Lung microvascular endothelial cell (primary cell): ENCODE results near the gene KIAA1671. TPM values are rescaled to one million over a fixed set of nuclear protein-coding genes. Genes with fewer than 3 reads are reported as not detected.
A peak's percentile ranks its signal among the peaks of the same experiment; 100 is the strongest.

Source experiments
- DNase-seq, 2 donors: peaks; one replicate each; pipeline versions ENCODE4 v3.0.0 to v3.0.0-alpha.2; 2010; ENCODE audit warnings: low read depth in 2 of 2
- total RNA-seq: library from RNA; depleted of rRNA; stranded (reverse); fragments of >200 nt; gene quantifications from 2 replicates; pipeline ENCODE4 v1.2.1, GENCODE V29; 2014

Gene KIAA1671
- total RNA-seq, 1 donor from 2014 or later: 29.6 TPM

DNA sequence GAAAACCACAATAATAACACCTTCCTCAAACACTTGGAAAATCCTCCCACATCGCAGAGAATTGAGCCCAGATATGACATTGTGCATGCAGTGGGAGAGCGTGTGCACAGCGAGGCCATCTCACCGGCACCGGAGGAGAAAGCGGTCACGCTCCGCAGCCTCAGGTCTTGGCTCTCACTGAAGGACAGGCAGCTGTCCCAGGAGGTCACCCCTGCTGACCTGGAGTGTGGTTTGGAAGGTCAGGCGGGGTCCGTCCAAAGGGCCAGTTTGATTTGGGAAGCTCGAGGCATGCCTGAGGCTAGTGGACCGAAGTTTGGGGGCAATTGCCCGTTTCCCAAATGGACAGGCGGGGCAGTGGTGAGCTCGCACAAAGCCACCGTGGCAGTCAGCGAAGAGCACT is 86.7 kb downstream of the KIAA1671 start:
- DNase-seq: no peak

DNA sequence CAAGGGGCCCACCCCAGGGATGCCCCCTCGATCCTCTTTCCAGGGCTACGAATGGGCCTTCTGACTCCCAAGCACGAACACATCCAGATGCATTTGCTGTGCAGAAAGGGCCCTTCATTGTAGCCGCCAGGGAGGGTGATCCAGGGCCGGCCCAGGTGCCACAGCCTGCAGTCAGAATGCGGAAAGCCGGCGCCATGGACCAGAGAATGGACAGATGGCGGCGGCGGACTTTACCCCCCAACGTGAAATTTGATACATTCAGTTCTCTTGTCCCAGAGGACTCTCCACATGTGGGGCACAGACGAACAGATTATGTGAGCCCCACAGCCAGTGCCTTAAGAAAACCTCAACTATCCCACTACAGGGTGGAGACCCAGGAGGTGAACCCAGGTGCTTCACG is 87.2 kb downstream of the KIAA1671 start:
- no peak for DNase-seq

DNA sequence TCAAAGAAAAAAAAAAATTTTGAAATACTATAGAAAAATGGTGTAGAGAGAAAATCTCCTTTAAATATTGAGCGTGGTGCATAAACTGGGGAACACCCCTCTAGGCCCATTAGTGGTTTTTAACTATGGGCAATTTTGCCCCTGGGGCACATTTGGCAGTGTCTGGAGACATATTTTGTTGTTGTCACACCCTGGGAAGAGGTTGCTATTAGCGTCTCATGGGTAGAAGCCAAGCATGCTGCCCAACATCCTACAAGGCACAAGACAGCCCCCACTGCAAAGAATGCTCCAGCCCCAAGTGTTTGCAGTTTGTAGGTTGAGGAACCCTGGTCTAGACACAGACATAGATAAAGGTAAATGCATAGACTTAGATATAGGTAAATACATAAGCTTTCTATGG is 92.6 kb downstream of the KIAA1671 start:
- no peak for DNase-seq

DNA sequence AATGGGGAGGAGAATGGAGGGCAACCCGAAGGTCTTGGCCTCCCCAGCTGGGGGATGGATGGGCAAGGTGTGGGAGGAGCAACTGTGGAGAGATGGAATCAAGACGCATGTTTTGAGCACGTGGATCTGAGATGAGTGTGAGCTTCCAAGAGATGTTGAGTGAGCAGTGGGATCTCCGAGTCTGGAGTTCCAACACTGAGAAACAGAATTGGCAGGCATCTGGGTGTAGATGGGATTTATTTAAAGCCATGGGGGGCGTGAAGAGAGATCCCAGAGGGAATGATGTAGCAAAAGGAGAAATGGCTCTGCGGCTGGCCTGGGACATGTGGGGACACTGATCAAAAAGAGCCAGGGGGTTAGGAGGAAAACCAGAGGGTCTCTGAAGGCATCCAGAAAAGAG is 95.6 kb downstream of the KIAA1671 start:
- no peak for DNase-seq

DNA sequence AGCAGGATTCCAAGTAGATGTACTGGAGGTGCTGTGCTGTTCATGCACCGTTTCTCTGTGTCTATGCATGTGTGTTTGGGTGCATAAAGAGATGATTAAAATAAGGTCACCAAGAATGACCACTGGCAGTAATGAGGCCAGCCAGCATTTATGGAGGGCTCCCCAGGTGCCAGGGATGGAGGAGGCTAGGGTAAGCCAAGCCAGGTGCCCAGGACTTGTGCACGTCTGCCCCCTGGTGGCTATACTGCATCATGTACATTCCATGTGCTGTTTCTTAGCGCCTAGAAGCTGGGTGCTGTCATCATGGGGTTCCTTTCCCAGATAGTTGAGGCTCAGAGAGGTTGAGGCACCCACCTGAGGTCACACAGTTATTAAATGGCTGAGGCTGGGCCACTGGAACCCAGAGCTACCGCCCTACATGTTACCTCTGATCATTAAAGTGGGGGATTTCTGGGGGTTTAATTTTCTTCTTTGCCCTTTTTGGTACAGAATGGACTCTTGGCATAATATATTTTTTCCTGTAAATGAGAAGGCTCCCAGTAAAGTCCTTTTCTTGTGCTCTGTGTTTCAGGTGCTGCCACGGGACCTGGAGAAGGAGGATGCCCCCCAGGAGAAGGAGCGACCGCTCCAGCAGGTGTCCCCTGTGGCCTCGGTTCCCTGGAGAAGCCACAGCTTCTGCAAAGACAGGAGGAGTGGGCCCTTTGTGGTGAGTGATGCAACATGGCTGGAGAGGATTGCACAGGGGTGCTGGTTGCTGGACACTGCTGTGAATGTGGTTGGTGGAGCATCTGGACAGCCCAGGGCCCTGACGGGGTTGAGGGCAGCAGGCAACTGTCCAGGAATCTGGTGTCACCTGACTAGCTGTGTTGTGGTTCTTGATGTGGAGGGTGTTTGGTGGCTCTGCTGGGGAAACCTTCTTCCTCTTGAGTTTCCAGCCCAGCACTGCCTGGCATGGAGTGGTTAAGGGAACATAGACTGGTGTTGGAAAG is 96.4 kb downstream of the KIAA1671 start:
- peak; percentile 72 to 82 for DNase-seq

DNA sequence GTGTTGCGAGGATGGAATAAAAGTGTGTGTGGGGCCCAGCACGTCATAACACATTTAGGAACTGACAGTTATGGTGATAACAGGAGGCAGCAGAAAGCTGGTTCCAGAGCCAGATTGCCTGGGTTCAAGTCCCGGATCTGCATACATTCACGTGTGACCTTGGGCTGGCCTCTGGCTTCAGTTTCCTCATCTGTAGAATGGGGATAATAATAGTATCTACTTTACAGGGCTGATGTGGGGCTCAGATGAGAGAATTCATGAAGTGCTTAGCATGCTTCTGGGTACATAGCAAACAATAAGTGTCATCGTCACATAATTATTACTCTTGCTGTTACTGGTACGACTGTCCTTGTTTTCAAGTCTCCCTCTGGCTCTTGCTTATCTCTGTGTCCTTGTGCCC is 97.3 kb downstream of the KIAA1671 start:
- no peak for DNase-seq

DNA sequence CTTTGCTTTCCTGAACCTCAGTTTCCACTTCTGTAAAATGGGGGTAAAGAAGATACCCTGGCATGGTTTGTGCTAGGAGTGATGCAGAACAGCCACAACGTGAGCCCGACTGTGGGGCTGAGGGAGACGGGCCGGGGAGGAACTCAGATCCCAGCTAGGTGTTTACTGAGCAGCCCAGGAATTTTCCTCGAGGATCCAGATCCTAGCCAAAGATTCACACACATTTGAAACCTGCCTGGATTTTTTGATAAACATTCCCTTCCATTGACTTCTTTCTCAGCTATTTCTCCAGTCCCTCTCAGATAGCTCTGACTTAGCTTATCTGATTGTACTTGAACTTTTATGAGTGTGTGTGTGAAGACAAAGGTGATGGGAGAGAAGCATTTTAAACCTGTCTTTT is 98.0 kb downstream of the KIAA1671 start:
- no peak for DNase-seq

DNA sequence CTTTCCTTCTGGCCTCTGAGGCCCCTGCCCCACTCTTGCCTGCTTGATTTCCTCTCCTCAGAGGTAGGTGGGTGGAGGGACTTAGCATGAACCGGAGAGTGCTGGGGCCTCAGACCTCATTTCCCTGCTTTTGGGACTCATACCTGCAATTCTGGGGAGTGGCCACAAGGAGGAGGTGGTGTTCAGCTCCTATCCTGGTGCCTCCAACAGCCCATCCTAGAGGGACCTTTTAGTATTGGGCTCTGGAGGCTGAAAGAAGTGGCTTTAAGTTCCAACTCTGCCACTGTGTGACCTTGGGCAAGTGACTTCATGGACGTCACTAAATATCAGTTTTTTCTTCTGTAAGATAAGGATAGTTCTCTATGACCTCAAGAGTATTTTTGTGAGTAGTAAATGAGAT is 98.6 kb downstream of the KIAA1671 start:
- DNase-seq: no peak

DNA sequence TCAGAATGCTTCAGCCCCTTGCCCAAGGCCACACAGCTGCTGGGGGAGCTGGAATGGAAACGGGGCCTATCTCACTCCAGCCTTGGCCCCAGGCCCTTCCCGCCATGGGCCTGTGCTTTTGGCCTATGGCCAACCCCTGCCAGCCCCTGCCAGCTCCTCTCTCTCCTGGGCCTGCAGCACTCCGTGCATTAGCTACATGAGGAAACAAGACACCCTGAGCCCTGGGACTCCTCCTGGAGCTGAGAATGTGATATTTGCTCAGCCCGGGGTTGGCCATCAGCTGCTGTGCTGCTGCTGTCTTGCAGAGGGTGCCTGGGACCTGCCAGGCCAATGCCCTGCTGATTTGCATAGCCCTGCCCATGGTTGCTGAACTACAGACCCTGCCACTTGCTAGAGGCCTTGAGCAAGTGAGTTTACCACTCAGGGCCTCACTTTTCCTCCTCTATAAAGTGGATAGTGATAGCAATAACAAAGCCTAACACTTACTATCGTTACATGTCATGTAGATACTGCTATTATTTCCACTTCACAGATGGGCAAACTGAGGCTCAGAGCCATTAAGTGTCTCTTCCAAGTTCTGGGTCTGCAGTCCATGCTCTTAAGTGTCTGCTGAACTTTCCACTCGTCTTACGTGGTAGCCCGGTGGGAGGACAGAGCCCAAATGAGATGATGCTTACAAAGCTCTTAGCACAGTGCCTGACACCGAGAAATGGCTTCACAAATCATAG is 99.6 kb downstream of the KIAA1671 start:
- DNase-seq: no peak

DNA sequence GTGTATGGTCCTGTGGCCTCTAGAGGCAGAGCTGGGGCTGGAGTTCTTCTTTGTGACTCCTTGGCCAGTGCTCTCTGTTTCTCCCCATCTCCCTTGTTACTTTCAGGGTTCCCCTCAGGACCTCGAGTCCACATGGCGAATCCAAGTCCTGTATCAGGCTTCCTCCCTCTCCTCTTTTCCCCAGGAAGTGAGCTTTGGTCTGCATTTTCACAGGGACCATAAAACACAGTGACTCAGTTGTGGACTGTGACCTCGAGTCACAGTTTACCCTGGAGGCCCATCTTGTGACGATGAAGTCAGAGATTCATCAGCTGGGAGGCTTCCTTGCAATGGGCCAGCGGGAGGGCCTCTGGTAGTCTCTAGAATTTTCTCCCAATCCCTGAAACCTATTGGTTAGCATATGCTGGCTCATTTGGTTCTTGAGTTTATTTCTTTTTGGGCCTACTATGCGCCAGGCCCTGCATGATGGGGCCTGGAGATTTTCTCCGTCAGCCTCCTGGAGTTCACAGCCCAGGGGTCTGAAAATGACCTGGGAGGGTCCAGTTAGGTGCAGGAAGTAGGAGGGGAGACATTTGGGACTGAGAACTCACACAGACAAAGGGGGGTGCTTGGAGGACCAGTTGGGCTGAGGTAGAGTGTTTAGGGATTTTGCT is 100.8 kb downstream of the KIAA1671 start:
- DNase-seq: peak in 1 of 2 donors; percentile 33

DNA sequence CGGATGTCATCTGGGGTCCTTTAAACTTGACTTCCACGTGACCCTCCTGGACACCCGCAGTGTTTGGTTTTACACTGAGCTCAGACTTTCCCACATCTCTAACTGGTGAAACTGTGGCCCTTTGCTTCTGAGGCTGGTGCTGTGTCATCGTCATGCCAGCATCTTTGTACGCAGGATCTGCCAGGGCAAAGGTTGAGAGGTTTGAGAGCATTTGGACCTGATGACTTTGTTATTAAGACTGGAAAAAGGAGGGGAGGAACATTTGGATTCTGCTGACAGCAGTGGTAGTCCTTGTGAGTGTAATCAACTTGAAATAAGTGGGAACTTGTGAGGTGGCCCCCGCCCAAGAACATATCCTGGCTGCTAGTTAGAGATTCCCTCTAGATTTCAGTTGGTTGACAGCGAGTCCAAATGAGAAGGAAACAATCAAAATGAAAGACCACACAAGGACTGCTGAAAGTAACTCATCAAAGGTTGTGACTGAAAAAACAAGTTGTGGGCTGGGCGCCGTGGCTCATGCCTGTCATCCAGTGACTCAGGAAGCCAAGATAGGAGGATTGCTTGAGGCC is 102.5 kb downstream of the KIAA1671 start:
- peak in 1 of 2 donors; percentile 29 for DNase-seq

DNA sequence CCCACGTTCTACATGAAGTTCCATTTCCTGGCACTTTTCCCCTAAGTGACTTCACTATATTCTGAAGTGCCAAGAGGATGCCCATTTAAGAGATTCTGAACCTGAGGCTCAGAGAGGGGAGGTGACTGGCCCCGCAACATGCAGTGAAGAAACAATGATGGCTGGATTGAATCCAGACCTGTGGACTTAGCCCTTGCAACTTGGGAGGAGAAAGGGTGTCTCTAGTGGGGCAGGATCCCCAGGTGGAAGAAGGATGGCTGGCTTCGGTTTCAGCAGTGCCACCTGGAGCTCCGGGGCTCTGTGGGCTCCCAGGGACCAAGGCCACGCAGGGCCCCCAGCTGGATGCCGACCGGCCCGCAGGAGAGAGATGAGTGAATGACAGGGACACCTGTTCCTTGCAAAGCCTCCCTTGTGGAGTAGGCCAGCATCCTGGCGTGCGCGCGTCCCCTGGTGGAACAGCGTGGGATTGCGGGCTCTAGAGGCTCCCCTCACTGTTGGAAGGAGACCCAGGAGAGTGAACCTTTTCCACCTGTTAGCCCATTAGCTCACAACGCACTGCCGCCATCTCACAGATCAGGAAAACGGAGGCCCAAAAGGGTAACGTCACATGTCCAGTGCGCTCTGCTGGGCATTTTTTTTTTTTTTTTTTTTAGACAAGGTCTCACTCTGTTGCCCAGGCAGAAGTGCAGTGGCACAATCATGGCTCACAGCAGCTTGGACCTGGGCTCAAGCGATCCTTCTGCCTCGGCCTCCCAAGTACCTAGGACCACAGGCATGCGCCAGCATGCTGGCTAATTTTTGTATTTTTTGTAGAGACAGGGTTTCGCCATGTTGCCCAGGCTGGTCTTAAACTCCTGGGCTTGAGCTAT is 104.7 kb downstream of the KIAA1671 start:
- DNase-seq: peak; percentile 55 to 71

DNA sequence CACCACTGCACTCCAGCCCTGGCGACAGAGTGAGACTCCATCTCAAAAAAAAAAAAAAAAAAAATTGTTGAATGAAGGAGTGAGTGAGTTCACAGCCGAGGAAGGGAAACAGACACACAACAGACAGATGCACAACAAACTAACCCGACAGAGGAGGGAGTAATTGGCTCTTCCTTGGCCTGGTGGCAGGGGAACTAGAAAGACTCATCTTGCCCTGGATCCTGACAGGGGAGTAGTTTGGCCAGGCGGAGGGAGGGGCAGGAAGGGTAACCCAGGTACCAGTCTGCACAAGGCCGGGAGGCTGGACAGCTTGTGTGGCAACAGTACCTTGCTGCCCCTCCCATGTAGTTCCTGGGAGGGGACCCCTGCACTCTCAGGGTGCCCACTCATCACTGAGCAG is 106.9 kb downstream of the KIAA1671 start:
- no peak for DNase-seq

DNA sequence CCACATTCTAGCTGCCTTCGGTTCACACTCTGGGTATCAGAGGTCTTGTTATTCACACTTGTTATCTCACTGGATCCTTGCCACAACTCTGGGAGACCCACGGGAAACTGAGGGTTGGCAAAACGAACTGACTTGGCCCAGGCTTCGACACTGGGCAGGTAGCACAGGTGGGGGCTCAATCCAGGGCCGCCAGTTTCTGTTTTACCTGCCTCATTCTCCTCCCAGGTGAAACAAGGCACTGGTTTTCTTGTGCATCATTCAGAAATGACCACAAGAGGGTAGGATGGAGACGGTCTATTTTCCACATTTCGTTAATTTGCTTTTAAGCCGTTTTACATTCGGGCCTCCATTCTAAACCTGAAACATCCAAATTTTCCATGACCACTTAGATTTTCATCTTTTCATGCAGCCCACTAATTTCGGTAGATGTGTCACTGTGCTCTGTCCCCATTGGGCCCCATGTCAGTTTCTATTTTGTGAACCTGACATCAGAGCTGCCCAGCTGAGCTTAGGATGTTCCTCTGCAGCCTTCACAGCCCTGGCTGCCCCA is 108.1 kb downstream of the KIAA1671 start:
- DNase-seq: peak in 1 of 2 donors; percentile 31

DNA sequence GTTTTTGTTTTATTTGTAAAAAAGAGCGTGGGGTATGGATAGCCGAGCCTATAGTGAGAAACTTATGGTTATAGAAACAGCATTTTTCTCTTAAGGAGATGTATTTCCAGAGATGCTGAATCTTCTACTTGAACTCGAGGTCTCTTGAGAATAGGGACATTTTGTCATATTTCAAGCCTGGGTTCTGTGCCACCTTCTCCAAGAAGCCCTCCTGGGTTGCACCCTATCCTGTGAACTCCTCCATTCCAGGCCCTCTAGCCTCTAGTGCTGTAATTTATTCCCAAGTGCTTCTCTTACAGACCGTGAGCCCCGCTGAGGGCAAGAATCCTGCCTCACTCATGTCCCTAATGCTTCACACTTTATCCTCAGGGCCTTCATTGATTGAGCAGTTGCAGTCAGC is 108.6 kb downstream of the KIAA1671 start:
- DNase-seq: no peak

DNA sequence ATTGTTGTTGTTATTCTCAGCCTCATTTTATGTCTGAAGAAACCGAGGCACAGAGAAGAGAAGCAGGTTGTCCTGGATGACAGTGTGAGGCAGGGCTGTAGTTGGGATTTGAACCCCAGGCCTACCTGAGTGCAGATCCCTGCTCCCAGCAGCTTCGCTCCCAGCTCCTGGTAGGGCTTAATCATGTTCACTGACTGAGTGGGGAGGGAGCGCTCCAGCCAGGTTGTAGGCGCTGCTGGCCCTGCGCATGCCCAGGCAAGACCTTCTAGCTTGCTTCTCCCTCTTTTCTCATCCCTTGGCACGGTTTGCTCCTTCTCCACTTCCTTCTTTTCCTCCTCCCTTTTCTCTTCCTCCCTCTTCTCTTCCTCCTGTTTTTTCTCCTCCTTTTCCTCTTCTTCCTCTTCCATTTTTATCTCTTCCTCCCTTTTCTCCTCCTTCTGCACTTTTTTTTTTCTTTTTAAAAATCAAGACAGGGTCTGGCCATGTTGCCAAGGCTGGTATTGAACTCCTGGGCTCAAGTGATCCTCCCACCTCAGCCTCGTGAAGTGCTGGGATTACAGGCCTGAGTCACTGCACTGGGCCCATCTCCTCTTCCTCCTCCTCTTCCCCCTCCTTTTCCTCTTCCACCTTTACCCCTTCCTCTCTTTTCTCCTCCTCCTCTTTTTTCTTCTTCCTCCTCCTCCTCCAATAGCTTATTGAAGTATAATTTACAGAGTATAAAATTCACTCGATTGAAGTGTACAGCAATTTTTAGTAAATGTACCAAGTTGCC is 109.3 kb downstream of the KIAA1671 start:
- peak in 1 of 2 donors; percentile 22 for DNase-seq

DNA sequence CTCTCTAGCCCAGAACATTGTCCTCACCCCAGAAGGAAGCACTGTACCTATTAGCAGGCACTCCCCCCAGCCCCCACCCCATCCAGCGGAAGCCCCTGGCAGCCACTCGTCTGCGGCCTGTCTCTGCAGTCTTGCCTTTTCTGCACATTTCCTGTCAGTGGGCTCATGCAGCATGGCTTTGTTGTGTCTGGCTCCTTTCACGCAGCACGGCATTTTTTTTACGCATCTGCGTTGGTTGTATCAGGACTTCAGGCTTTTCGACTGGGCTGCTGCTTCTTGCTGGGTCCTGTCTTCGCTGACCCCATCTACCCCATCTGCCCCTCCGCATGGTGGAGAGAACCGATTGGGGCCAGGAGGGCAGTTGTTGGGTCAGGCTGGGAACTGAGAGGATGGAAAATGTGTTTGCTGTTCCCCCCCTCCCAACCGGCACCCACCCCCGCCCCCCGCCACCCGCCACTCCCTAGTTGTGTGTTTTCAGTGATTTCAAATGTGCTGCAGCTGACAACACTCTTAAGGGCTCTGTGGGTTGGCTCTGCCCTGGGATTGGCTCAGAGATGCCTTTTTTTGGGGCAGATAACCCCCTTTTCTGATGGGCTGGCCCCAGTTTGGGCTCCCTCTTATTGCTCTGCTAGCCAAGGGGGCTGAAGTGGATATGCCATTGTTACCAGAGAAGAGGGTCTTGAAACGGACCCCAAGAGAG is 110.0 kb downstream of the KIAA1671 start:
- DNase-seq: peak; percentile 21 to 55

DNA sequence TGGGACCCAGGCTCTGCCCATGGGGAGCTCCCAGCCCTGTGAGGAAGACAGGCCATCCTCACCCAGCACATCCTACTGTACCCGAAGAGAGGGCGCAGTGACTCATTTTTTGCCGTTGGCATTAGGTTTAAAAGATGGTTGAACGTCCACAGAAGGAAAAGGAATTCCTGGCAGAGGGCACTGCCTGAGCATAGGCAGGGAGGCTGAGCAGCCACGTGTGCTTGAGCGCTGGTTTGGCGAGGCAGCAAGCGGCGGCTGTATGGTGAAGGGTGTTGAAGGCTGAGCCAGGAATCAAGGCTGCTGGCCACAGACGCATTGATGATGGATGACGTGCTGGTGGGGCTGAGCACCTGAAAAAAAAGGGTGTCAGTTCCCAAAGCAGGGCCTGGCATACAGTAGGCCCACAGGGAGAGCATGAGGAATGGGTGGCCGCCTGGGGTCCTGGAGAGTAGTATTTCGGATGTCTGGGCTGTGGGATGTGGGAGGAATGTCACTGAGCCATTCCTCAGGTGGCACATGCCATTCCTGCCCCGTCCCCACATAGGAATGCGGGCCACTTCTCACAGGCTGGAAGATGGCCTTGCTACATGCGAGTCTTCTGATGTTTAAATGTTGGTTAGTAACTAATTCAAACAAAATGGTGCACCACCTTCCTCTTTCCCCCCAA is 112.5 kb downstream of the KIAA1671 start:
- no peak for DNase-seq
